K562 (cell line): ENCODE measurements around the gene PDE6C. TPM values are rescaled to one million over a fixed set of nuclear protein-coding genes. Genes with fewer than 3 reads are reported as not detected.

Experiments
- polyA plus RNA-seq, 8 experiments: library from polyadenylated mRNA; depleted of rRNA in 4 of 8; stranded (reverse) in 5 of 8; unstranded in 3 of 8; fragments of >200 nt; fragmentation: Nextera tagmentation in 2 of 8; fragmentation: Illumina TruSeq in 1 of 8; extraction: Ambion mirVana in 2 of 8; extraction: Trizol in 1 of 8; gene quantifications; 2 replicates each; pipeline versions ENCODE4 v1.2.1 to v1.2.3, GENCODE V29; 2011 to 2014; ENCODE audit warnings: inconsistent platforms in 1 of 8, missing spikeins in 1 of 8
- total RNA-seq, 7 experiments: library from RNA; depleted of rRNA in 6 of 7; stranded (reverse); fragments of >200 nt in 6 of 7; fragmentation: Illumina TruSeq in 2 of 7; extraction: Trizol in 2 of 7; gene quantifications; 2 replicates each; pipeline versions ENCODE4 v1.2.1 to v1.2.3, GENCODE V29; 2011 to 2021; ENCODE audit warnings: low replicate concordance in 1 of 7
- TF ChIP-seq, protein P1 (sequence below), 2 experiments: fragments of 450-650 bp; formaldehyde crosslinking in 1 of 2; IDR thresholded peaks; 2 replicates each; pipeline versions ENCODE4 v1.4.0 to v1.6.1; 2014 to 2020; ENCODE audit warnings: mild to moderate bottlenecking in 2 of 2, borderline replicate concordance in 1 of 2, low read depth in 1 of 2
- TF ChIP-seq, protein P2 (sequence below): fragments of 250-450 bp; sonication (Bioruptor Pico); IDR thresholded peaks from 2 replicates; pipeline ENCODE4 v1.5.0; 2020; ENCODE audit warnings: mild to moderate bottlenecking, borderline replicate concordance

PDE6C gene
- total and polyA plus RNA-seq, 9 of the 15 experiments (the other 6 are each of a cell fraction or from before 2014, with no cell fraction given): not detected

DNA sequence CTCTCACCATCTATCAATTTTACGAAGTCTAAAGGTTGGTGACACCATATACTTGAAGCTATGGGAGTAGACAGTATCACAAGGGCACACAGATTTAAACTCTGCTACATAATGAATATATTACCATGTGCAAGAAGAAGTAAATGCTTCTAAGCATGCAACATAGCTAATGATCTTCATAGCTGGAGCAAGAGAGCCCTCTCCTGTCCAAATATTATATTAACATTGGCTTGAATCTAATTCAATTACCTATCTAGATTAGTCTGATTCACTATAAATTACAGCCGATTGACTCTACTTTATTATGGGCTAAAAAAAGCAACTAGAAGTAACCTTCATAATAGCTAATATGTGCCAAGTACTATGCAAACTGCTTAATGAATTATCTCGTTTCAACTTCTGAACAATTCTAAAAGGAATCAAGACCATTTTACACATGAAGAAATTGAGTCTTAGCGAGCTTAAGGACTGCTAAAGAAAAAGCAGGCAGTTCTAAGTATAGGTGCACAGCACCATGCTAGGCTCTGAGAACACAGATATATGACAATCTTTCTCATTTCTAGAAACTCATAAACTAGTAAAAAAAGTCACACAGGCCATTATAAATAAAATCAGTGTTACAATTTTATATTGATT is 68.2 kb downstream of the PDE6C start (continued):
- TF ChIP-seq, protein P1, sequence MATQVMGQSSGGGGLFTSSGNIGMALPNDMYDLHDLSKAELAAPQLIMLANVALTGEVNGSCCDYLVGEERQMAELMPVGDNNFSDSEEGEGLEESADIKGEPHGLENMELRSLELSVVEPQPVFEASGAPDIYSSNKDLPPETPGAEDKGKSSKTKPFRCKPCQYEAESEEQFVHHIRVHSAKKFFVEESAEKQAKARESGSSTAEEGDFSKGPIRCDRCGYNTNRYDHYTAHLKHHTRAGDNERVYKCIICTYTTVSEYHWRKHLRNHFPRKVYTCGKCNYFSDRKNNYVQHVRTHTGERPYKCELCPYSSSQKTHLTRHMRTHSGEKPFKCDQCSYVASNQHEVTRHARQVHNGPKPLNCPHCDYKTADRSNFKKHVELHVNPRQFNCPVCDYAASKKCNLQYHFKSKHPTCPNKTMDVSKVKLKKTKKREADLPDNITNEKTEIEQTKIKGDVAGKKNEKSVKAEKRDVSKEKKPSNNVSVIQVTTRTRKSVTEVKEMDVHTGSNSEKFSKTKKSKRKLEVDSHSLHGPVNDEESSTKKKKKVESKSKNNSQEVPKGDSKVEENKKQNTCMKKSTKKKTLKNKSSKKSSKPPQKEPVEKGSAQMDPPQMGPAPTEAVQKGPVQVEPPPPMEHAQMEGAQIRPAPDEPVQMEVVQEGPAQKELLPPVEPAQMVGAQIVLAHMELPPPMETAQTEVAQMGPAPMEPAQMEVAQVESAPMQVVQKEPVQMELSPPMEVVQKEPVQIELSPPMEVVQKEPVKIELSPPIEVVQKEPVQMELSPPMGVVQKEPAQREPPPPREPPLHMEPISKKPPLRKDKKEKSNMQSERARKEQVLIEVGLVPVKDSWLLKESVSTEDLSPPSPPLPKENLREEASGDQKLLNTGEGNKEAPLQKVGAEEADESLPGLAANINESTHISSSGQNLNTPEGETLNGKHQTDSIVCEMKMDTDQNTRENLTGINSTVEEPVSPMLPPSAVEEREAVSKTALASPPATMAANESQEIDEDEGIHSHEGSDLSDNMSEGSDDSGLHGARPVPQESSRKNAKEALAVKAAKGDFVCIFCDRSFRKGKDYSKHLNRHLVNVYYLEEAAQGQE (IDR thresholded peaks at IDR 0.05; ENCODE audit: borderline replicate concordance): peak; percentile 16; the same call in 1 of the 2 replicates
- TF ChIP-seq, protein P1 (CRISPR knock-in tag; IDR thresholded peaks at IDR 0.05; ENCODE audit: low read depth): no peak
- TF ChIP-seq, protein P2, sequence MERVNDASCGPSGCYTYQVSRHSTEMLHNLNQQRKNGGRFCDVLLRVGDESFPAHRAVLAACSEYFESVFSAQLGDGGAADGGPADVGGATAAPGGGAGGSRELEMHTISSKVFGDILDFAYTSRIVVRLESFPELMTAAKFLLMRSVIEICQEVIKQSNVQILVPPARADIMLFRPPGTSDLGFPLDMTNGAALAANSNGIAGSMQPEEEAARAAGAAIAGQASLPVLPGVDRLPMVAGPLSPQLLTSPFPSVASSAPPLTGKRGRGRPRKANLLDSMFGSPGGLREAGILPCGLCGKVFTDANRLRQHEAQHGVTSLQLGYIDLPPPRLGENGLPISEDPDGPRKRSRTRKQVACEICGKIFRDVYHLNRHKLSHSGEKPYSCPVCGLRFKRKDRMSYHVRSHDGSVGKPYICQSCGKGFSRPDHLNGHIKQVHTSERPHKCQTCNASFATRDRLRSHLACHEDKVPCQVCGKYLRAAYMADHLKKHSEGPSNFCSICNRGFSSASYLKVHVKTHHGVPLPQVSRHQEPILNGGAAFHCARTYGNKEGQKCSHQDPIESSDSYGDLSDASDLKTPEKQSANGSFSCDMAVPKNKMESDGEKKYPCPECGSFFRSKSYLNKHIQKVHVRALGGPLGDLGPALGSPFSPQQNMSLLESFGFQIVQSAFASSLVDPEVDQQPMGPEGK (CRISPR knock-in tag): no peak
- TF ChIP-seq, all 486 proteins: peak for 3
